Adrenal gland (tissue), 5 donors: ENCODE data around the gene C4BPB.

Source experiments
- CTCF ChIP-seq, 6 experiments: fragments of 450-650 bp in 4 of 6; fragments of 200-600 bp in 2 of 6; sonication (generic) in 1 of 6; IDR thresholded peaks; 1 replicate in 5 of 6; 2 replicates in 1 of 6; pipeline versions ENCODE4 v1.5.1 to v1.8.0; 2016 to 2021; ENCODE audit warnings: antibody characterized with exemption in 6 of 6, mild to moderate bottlenecking in 2 of 6, moderate library complexity in 1 of 6
- POLR2A ChIP-seq, 2 donors: fragments of 450-650 bp; IDR thresholded peaks; one replicate each; pipeline ENCODE4 v1.6.1; 2017; ENCODE audit warnings: antibody characterized with exemption in 2 of 2, mild to moderate bottlenecking in 2 of 2, moderate library complexity in 1 of 2
- donor health status: DM: no; HTN: no; CAD: no.

GRCh38 chr1:207060596-207060995, 28.1 kb upstream of the C4BPB start:
- TF ChIP-seq POLR2A (IDR thresholded peaks at IDR 0.05) (no peak), CTCF (IDR thresholded peaks at IDR 0.05) (no peak)
